ENCODE measurements around the gene TRMO.

Gene TRMO

GRCh38 chr9:97904725-97905124, 17.6 kb downstream of the TRMO start:
- DNase-seq (ENCODE audit: low read depth, low spot score), result no peak

GRCh38 chr9:97903177-97903576, 19.1 kb downstream of the TRMO start:
- DNase-seq (ENCODE audit: low read depth, low spot score), result no peak

GRCh38 chr9:97900738-97901565, 21.3 kb downstream of the TRMO start:
- DNase-seq (ENCODE audit: low read depth, low spot score), result no peak

- DNase-seq (ENCODE audit: low read depth, low spot score), result no peak
Measured at GRCh38 chr9:97900103-97900737, 22.1 kb downstream of the TRMO start.

- no peak for DNase-seq (ENCODE audit: low read depth, low spot score)
Measured at GRCh38 chr9:97895695-97896332, 26.5 kb downstream of the TRMO start.

- no peak for DNase-seq (ENCODE audit: low read depth, low spot score)
Measured at GRCh38 chr9:97895211-97895610, 27.1 kb downstream of the TRMO start.

- no peak for DNase-seq (ENCODE audit: low read depth, low spot score)
Measured at GRCh38 chr9:97892421-97892820, 29.9 kb downstream of the TRMO start.

GRCh38 chr9:97891736-97892135, 30.6 kb downstream of the TRMO start:
- no peak for DNase-seq (ENCODE audit: low read depth, low spot score)

- DNase-seq (ENCODE audit: low read depth, low spot score), result no peak
Measured at GRCh38 chr9:97889941-97890887, 32.1 kb downstream of the TRMO start.

- no peak for DNase-seq (ENCODE audit: low read depth, low spot score)
Measured at GRCh38 chr9:97880336-97880735, 42.0 kb downstream of the TRMO start.

GRCh38 chr9:97876061-97876460, 46.2 kb downstream of the TRMO start:
- DNase-seq (ENCODE audit: low read depth, low spot score), result no peak

- DNase-seq (ENCODE audit: low read depth, low spot score), result no peak
Measured at GRCh38 chr9:97875111-97875510, 47.2 kb downstream of the TRMO start.

GRCh38 chr9:97874624-97875023, 47.7 kb downstream of the TRMO start:
- no peak for DNase-seq (ENCODE audit: low read depth, low spot score)

GRCh38 chr9:97873882-97874281, 48.4 kb downstream of the TRMO start:
- DNase-seq (ENCODE audit: low read depth, low spot score), result no peak

GRCh38 chr9:97873425-97873824, 48.9 kb downstream of the TRMO start:
- no peak for DNase-seq (ENCODE audit: low read depth, low spot score)

- DNase-seq (ENCODE audit: low read depth, low spot score), result no peak
Measured at GRCh38 chr9:97868859-97869258, 53.4 kb downstream of the TRMO start.

GRCh38 chr9:97866848-97867247, 55.5 kb downstream of the TRMO start:
- DNase-seq (ENCODE audit: low read depth, low spot score), result no peak

- no peak for DNase-seq (ENCODE audit: low read depth, low spot score)
Measured at GRCh38 chr9:97866300-97866699, 56.0 kb downstream of the TRMO start.

GRCh38 chr9:97864396-97864795, 57.9 kb downstream of the TRMO start:
- no peak for DNase-seq (ENCODE audit: low read depth, low spot score)

GRCh38 chr9:97863314-97863713, 59.0 kb downstream of the TRMO start:
- DNase-seq (ENCODE audit: low read depth, low spot score), result no peak

GRCh38 chr9:97861148-97861475, 61.2 kb downstream of the TRMO start:
- no peak for DNase-seq (ENCODE audit: low read depth, low spot score)

All from smooth muscle cell of the brain vasculature (primary cell).